GM21825 (cell line): ENCODE data around the gene THSD7B.
"Not testable (repeated sequence)": the region's sequence is repeated elsewhere in the genome, so short reads cannot be mapped to it uniquely, and the experiment has no call there.

Experiments used
- ATAC-seq: cut with Tn5 transposase; IDR thresholded peaks from one replicate; pipeline ENCODE4 v1.9.1; 2021; ENCODE audit warnings: mild to moderate bottlenecking, moderate library complexity; ENCODE audit not compliant: unreplicated experiment

THSD7B gene

GRCh38 chr2:137655814-137656213 is 890.5 kb downstream of the THSD7B start:
- no peak for ATAC-seq

GRCh38 chr2:137658433-137658832 is 893.1 kb downstream of the THSD7B start:
- no peak for ATAC-seq

- ATAC-seq, result no peak
These were observed 894.3 kb downstream of the THSD7B start for GRCh38 chr2:137659616-137660015.

- ATAC-seq, result no peak
These were observed 904.8 kb downstream of the THSD7B start for GRCh38 chr2:137670111-137670510.

- no peak for ATAC-seq
These were observed 907.7 kb downstream of the THSD7B start for GRCh38 chr2:137672989-137673552.

- ATAC-seq, result no peak
These were observed 909.6 kb downstream of the THSD7B start for GRCh38 chr2:137674991-137675390.

GRCh38 chr2:137675584-137676327 is 910.4 kb downstream of the THSD7B start:
- no peak for ATAC-seq

- no peak for ATAC-seq
These were observed 911.0 kb downstream of the THSD7B start for GRCh38 chr2:137676346-137676745.

- ATAC-seq, result no peak
These were observed 912.1 kb downstream of the THSD7B start for GRCh38 chr2:137677466-137677865.

- ATAC-seq, result no peak
These were observed 924.2 kb downstream of the THSD7B start for GRCh38 chr2:137689549-137689948.

- ATAC-seq, result no peak
These were observed 928.2 kb downstream of the THSD7B start for GRCh38 chr2:137693534-137693933.

- no peak for ATAC-seq
These were observed 931.6 kb downstream of the THSD7B start for GRCh38 chr2:137696916-137697315.

- not testable (repeated sequence) for ATAC-seq
These were observed 934.9 kb downstream of the THSD7B start for GRCh38 chr2:137700250-137700649.

- ATAC-seq, result no peak
These were observed 935.3 kb downstream of the THSD7B start for GRCh38 chr2:137700681-137701080.

GRCh38 chr2:137705296-137705695 is 940.0 kb downstream of the THSD7B start:
- no peak for ATAC-seq

- ATAC-seq, result no peak
These were observed 941.7 kb downstream of the THSD7B start for GRCh38 chr2:137706786-137707613.

- ATAC-seq, result no peak
These were observed 943.0 kb downstream of the THSD7B start for GRCh38 chr2:137708311-137708710.

- no peak for ATAC-seq
These were observed 950.4 kb downstream of the THSD7B start for GRCh38 chr2:137715731-137716191.

- ATAC-seq, result no peak
These were observed 953.4 kb downstream of the THSD7B start for GRCh38 chr2:137718786-137719185.

- no peak for ATAC-seq
These were observed 956.4 kb downstream of the THSD7B start for GRCh38 chr2:137721733-137722132.

GRCh38 chr2:137724912-137725311 is 959.6 kb downstream of the THSD7B start:
- ATAC-seq, result no peak
